Choroid plexus epithelial cell (primary cell): ENCODE measurements around the gene RTL10.

Source experiments
- DNase-seq: peaks from one replicate; pipeline ENCODE4 v3.0.0-alpha.2; 2010; ENCODE audit warnings: low read depth
- H3K4me3 ChIP-seq: 2 replicates; pipeline ENCODE4 v1.5.1; 2011; ENCODE audit warnings: low read depth, mild to moderate bottlenecking, control low read depth, low read length, moderate library complexity
- CTCF ChIP-seq: conservative IDR thresholded peaks from 2 replicates; pipeline ENCODE4 v1.5.1; 2011; ENCODE audit warnings: low read depth, mild to moderate bottlenecking, control low read depth, inconsistent platforms, low read length, moderate library complexity

RTL10 gene

GRCh38 chr22:19815093-19815822 is 39.4 kb downstream of the RTL10 start:
- DNase-seq, result no peak
- TF ChIP-seq CTCF, result no peak
- H3K4me3 ChIP-seq, result no peak overlapping the region

- no peak for DNase-seq
- TF ChIP-seq CTCF, result no peak
- no peak overlapping the region for H3K4me3 ChIP-seq
Measured at GRCh38 chr22:19814428-19814827, 40.2 kb downstream of the RTL10 start.

GRCh38 chr22:19812910-19813309 is 41.8 kb downstream of the RTL10 start:
- no peak for DNase-seq
- TF ChIP-seq CTCF, result no peak
- H3K4me3 ChIP-seq, result no peak overlapping the region

GRCh38 chr22:19811811-19812771 is 42.6 kb downstream of the RTL10 start:
- no peak for TF ChIP-seq CTCF
- no peak for DNase-seq
- no peak overlapping the region for H3K4me3 ChIP-seq

- TF ChIP-seq CTCF, result no peak
- H3K4me3 ChIP-seq, result no peak overlapping the region
- no peak for DNase-seq
Measured at GRCh38 chr22:19811211-19811621, 43.5 kb downstream of the RTL10 start.

GRCh38 chr22:19810381-19811201 is 44.1 kb downstream of the RTL10 start:
- no peak for TF ChIP-seq CTCF
- peak; percentile 76 for DNase-seq
- no peak overlapping the region for H3K4me3 ChIP-seq
